HG03159 (cell line): Measurements from ENCODE around the gene CDKN2C.
"Not testable (repeated sequence)": the region's sequence is repeated elsewhere in the genome, so short reads cannot be mapped to it uniquely, and the experiment has no call there.

ENCODE experiments used
- ATAC-seq: cut with Tn5 transposase; IDR thresholded peaks from one replicate; pipeline ENCODE4 v1.9.1; 2021; ENCODE audit warnings: mild to moderate bottlenecking, moderate library complexity; ENCODE audit not compliant: unreplicated experiment

Gene CDKN2C

GRCh38 chr1:50978144-50978851 lies 8.3 kb downstream of the CDKN2C start:
- peak; percentile 38 for ATAC-seq

GRCh38 chr1:50978852-50979781 lies 9.1 kb downstream of the CDKN2C start:
- no peak for ATAC-seq

- no peak for ATAC-seq
Observed at GRCh38 chr1:50979937-50980336, 9.9 kb downstream of the CDKN2C start.

- no peak for ATAC-seq
Observed at GRCh38 chr1:50980505-50980904, 10.5 kb downstream of the CDKN2C start.

- no peak for ATAC-seq
Observed at GRCh38 chr1:50981741-50982140, 11.7 kb downstream of the CDKN2C start.

- no peak for ATAC-seq
Observed at GRCh38 chr1:50982611-50983010, 12.6 kb downstream of the CDKN2C start.

- no peak for ATAC-seq
Observed at GRCh38 chr1:50983219-50983802, 13.3 kb downstream of the CDKN2C start.

GRCh38 chr1:50985094-50985493 lies 15.0 kb downstream of the CDKN2C start:
- no peak for ATAC-seq

GRCh38 chr1:50986653-50987052 lies 16.6 kb downstream of the CDKN2C start:
- ATAC-seq: no peak

- no peak for ATAC-seq
Observed at GRCh38 chr1:50989694-50990093, 19.6 kb downstream of the CDKN2C start.

- ATAC-seq: no peak
Observed at GRCh38 chr1:50992532-50993318, 22.7 kb downstream of the CDKN2C start.

- no peak for ATAC-seq
Observed at GRCh38 chr1:50993645-50994044, 23.6 kb downstream of the CDKN2C start.

- no peak for ATAC-seq
Observed at GRCh38 chr1:50994997-50995396, 25.0 kb downstream of the CDKN2C start.

- ATAC-seq: no peak
Observed at GRCh38 chr1:50995651-50996050, 25.6 kb downstream of the CDKN2C start.

- no peak for ATAC-seq
Observed at GRCh38 chr1:50996083-50996482, 26.0 kb downstream of the CDKN2C start.

GRCh38 chr1:50999375-50999774 lies 29.3 kb downstream of the CDKN2C start:
- ATAC-seq: not testable (repeated sequence)

GRCh38 chr1:51000160-51000559 lies 30.1 kb downstream of the CDKN2C start:
- peak; percentile 88 for ATAC-seq

GRCh38 chr1:51000651-51001050 lies 30.6 kb downstream of the CDKN2C start:
- ATAC-seq: peak; percentile 18

GRCh38 chr1:51002516-51002915 lies 32.5 kb downstream of the CDKN2C start:
- ATAC-seq: no peak

GRCh38 chr1:51005549-51005948 lies 35.5 kb downstream of the CDKN2C start:
- ATAC-seq: not testable (repeated sequence)

- ATAC-seq: no peak
Observed at GRCh38 chr1:51009381-51009780, 39.3 kb downstream of the CDKN2C start.
